Suprapubic skin (tissue), 4 donors: ENCODE results near the gene RXFP3. TPM values are rescaled to one million over a fixed set of nuclear protein-coding genes. Genes with fewer than 3 reads are reported as not detected.

ENCODE experiments used
- DNase-seq, 2 donors: peaks; one replicate each; pipeline ENCODE4 v3.0.0-alpha.2; 2019; ENCODE audit warnings: low spot score in 2 of 2
- H3K27ac ChIP-seq: fragments of 200-600 bp; sonication (generic); one replicate; pipeline ENCODE4 v1.5.1; 2019
- H3K27me3 ChIP-seq: fragments of 200-600 bp; sonication (generic); one replicate; pipeline ENCODE4 v1.5.1; 2019
- H3K36me3 ChIP-seq: fragments of 200-600 bp; sonication (generic); one replicate; pipeline ENCODE4 v1.5.1; 2019
- H3K4me1 ChIP-seq: fragments of 200-600 bp; sonication (generic); one replicate; pipeline ENCODE4 v1.5.1; 2019
- H3K4me3 ChIP-seq: fragments of 200-600 bp; sonication (generic); one replicate; pipeline ENCODE4 v1.5.1; 2019; ENCODE audit warnings: mild to moderate bottlenecking
- H3K9me3 ChIP-seq: fragments of 200-600 bp; sonication (generic); one replicate; pipeline ENCODE4 v1.5.1; 2019
- CTCF ChIP-seq, 2 donors: fragments of 200-600 bp in 1 of 2; fragments of 450-650 bp in 1 of 2; sonication (generic) in 1 of 2; IDR thresholded peaks; one replicate each; pipeline ENCODE4 v1.5.1; 2016 to 2019; ENCODE audit warnings: antibody characterized with exemption in 2 of 2, mild to moderate bottlenecking in 1 of 2, moderate library complexity in 1 of 2
- EP300 ChIP-seq: sonication (generic); formaldehyde crosslinking; IDR thresholded peaks from one replicate; pipeline ENCODE4 v1.6.1; 2017; ENCODE audit warnings: antibody characterized with exemption
- POLR2A ChIP-seq, 2 donors: fragments of 450-650 bp; IDR thresholded peaks; one replicate each; pipeline ENCODE4 v1.6.1; 2017; ENCODE audit warnings: antibody characterized with exemption in 2 of 2, mild to moderate bottlenecking in 2 of 2, moderate library complexity in 2 of 2
- POLR2AphosphoS5 ChIP-seq, 3 donors: sonication (generic); formaldehyde crosslinking; IDR thresholded peaks; one replicate each; pipeline ENCODE4 v1.6.1; 2017; ENCODE audit warnings: antibody characterized with exemption in 3 of 3
- WGBS: methylation state at CpG from one replicate; pipeline ENCODE4 v1.1.5; 2018; 5-methylcytosine and 5-hydroxymethylcytosine counted together
- total RNA-seq, 4 donors: library from RNA; depleted of rRNA; stranded (reverse); fragments of >200 nt; gene quantifications; one replicate each; pipeline ENCODE4 v1.1.0, GENCODE V29; 2016

RXFP3 gene
- total RNA-seq, 4 donors from 2014 or later = not detected

GRCh38 chr5:33937017-33937706, 976 bp downstream of the RXFP3 start:
- no peaks in the 10 kb centered on the region for H3K9me3 ChIP-seq
- no peak overlapping the region for H3K27ac ChIP-seq
- peaks cover 51% of the 10 kb centered on the region for H3K27me3 ChIP-seq
- 59% methylated on average over 37 of the region's 54 CpGs for WGBS
- peak overlapping the region; percentile 31 for H3K4me3 ChIP-seq
- TF ChIP-seq EP300 = no peak
- TF ChIP-seq POLR2A (IDR thresholded peaks at IDR 0.05) = no peak
- no peak for TF ChIP-seq CTCF (IDR thresholded peaks at IDR 0.05)
- no peak for TF ChIP-seq POLR2AphosphoS5 (IDR thresholded peaks at IDR 0.05)
- H3K4me1 ChIP-seq = peaks cover 16% of the 10 kb centered on the region
- no peaks in the 10 kb centered on the region for H3K36me3 ChIP-seq
- no peak for DNase-seq

GRCh38 chr5:33937707-33938506, 1.7 kb downstream of the RXFP3 start:
- H3K9me3 ChIP-seq = no peaks in the 10 kb centered on the region
- WGBS = 54% methylated on average over 44 of the region's 54 CpGs
- no peak for DNase-seq
- peaks cover 55% of the 10 kb centered on the region for H3K27me3 ChIP-seq
- no peak overlapping the region for H3K27ac ChIP-seq
- TF ChIP-seq CTCF (IDR thresholded peaks at IDR 0.05) (no peak), POLR2A (IDR thresholded peaks at IDR 0.05) (no peak), POLR2AphosphoS5 (IDR thresholded peaks at IDR 0.05) (no peak), EP300 (no peak)
- H3K4me1 ChIP-seq = peaks cover 16% of the 10 kb centered on the region
- no peak overlapping the region for H3K4me3 ChIP-seq
- no peaks in the 10 kb centered on the region for H3K36me3 ChIP-seq

- Histone ChIP-seq H3K4me3 (no peak overlapping the region), H3K36me3 (no peaks in the 10 kb centered on the region), H3K9me3 (no peaks in the 10 kb centered on the region), H3K27me3 (peaks cover 55% of the 10 kb centered on the region), H3K27ac (no peak overlapping the region), H3K4me1 (peaks cover 16% of the 10 kb centered on the region)
- 38% methylated on average over 13 of the region's 14 CpGs for WGBS
- DNase-seq = no peak
- TF ChIP-seq POLR2AphosphoS5 (IDR thresholded peaks at IDR 0.05) (no peak), CTCF (IDR thresholded peaks at IDR 0.05) (no peak), POLR2A (IDR thresholded peaks at IDR 0.05) (no peak), EP300 (no peak)
Measured at GRCh38 chr5:33938507-33938796, 2.3 kb downstream of the RXFP3 start.

- WGBS = 41% methylated on average over 15 of the region's 15 CpGs
- H3K27me3 ChIP-seq = peaks cover 55% of the 10 kb centered on the region
Measured at GRCh38 chr5:33938881-33939280, 2.7 kb downstream of the RXFP3 start.

More at GRCh38 chr5:33938881-33939280, 2.7 kb downstream of the RXFP3 start:
- H3K4me1 ChIP-seq = peaks cover 16% of the 10 kb centered on the region
- H3K27ac ChIP-seq = no peak overlapping the region
- H3K4me3 ChIP-seq = no peak overlapping the region
- no peak for DNase-seq
- no peaks in the 10 kb centered on the region for H3K9me3 ChIP-seq
- TF ChIP-seq POLR2AphosphoS5 (IDR thresholded peaks at IDR 0.05) = no peak
- no peak for TF ChIP-seq POLR2A (IDR thresholded peaks at IDR 0.05)
- TF ChIP-seq EP300 = no peak
- TF ChIP-seq CTCF (IDR thresholded peaks at IDR 0.05) = no peak
- H3K36me3 ChIP-seq = no peaks in the 10 kb centered on the region
